B cell (primary cell): Measurements from ENCODE around the gene DNAJA1. TPM values are rescaled to one million over a fixed set of nuclear protein-coding genes. Genes with fewer than 3 reads are reported as not detected.

Source experiments
- ATAC-seq: fragments of 200-7000 bp; cut with Tn5 transposase; one replicate; pipeline ENCODE4 v1.10.0; 2021; ENCODE audit warnings: low read depth, mild to moderate bottlenecking, moderate number of reproducible peaks, moderate library complexity
- CTCF ChIA-PET: fragments of 350-600 bp; sonication (Branson Sonifier 250); formaldehyde crosslinking; loops from one replicate; lab custom pipeline; 2021; ENCODE audit warnings: antibody characterized with exemption, inconsistent platforms; lab: Charles Lee
- POLR2A ChIA-PET: fragments of 350-600 bp; sonication (Branson Sonifier 250); formaldehyde crosslinking; loops from one replicate; lab custom pipeline; 2021; ENCODE audit warnings: antibody characterized with exemption; lab: Charles Lee
- DNase-seq: peaks from one replicate; pipeline ENCODE4 v3.0.0; 2013
- H2AFZ ChIP-seq: 2 replicates; pipeline ENCODE4 v1.6.1; 2012; ENCODE audit warnings: mild to moderate bottlenecking, low read depth, low read length; ENCODE audit not compliant: insufficient read depth, poor library complexity, severe bottlenecking
- H3K27ac ChIP-seq, 2 donors: 1 replicate in 1 of 2; 2 replicates in 1 of 2; pipeline ENCODE4 v1.5.1; 2012 to 2013; ENCODE audit warnings: low read length in 2 of 2, mild to moderate bottlenecking in 2 of 2, moderate library complexity in 1 of 2
- H3K27me3 ChIP-seq, 4 experiments: fragments of 200-600 bp in 1 of 4; sonication (generic) in 1 of 4; replicated peaks in 1 of 4; 1 replicate in 2 of 4; 2 replicates in 2 of 4; pipeline versions ENCODE4 v1.6.1 to v1.7.0; 2013 to 2016; ENCODE audit warnings: low read length in 3 of 4, mild to moderate bottlenecking in 2 of 4, mixed read lengths in 1 of 4, moderate library complexity in 1 of 4; ENCODE audit not compliant: insufficient read depth in 4 of 4, control insufficient read depth in 3 of 4; ENCODE audit errors: control extremely low read depth in 1 of 4
- H3K36me3 ChIP-seq, 2 experiments: replicated peaks in 1 of 2; 1 replicate in 1 of 2; 2 replicates in 1 of 2; pipeline versions ENCODE4 v1.6.1 to v1.7.1; 2013; ENCODE audit warnings: low read length in 1 of 2; ENCODE audit not compliant: insufficient read depth in 2 of 2, control insufficient read depth in 1 of 2; ENCODE audit errors: control extremely low read depth in 1 of 2, extremely low read depth in 1 of 2
- H3K4me1 ChIP-seq, 2 donors: fragments of 200-600 bp in 1 of 2; sonication (generic) in 1 of 2; 1 replicate in 1 of 2; 2 replicates in 1 of 2; pipeline versions ENCODE4 v1.5.1 to v1.6.1; 2013 to 2017; ENCODE audit warnings: low read length in 2 of 2; ENCODE audit not compliant: control insufficient read depth in 2 of 2, insufficient read depth in 2 of 2
- H3K4me2 ChIP-seq: replicated peaks from 2 replicates; pipeline ENCODE3; 2012; ENCODE audit warnings: mild to moderate bottlenecking, low read depth, low read length; ENCODE audit not compliant: poor library complexity, severe bottlenecking
- H3K4me3 ChIP-seq, 5 experiments: fragments of 200-600 bp in 1 of 5; sonication (generic) in 1 of 5; 1 replicate in 3 of 5; 2 replicates in 2 of 5; pipeline versions ENCODE4 v1.5.1 to v1.7.0; 2011 to 2016; ENCODE audit warnings: low read length in 4 of 5, mild to moderate bottlenecking in 4 of 5, low read depth in 2 of 5, control low read depth in 1 of 5, moderate library complexity in 1 of 5; ENCODE audit not compliant: insufficient read depth in 1 of 5; ENCODE audit errors: control extremely low read depth in 1 of 5, extremely low read depth in 1 of 5
- H3K79me2 ChIP-seq: fragments of 200-600 bp; sonication (generic); one replicate; pipeline ENCODE4 v1.6.0; 2016; ENCODE audit warnings: low read length; ENCODE audit not compliant: control insufficient read depth, insufficient read depth
- H3K9ac ChIP-seq: fragments of 200-600 bp; sonication (generic); 2 replicates; pipeline ENCODE4 v1.6.1; 2017; ENCODE audit warnings: mild to moderate bottlenecking, low read length, moderate library complexity
- H3K9me3 ChIP-seq, 3 donors: one replicate each; pipeline versions ENCODE4 v1.6.1 to v1.7.1; 2013; ENCODE audit warnings: low read length in 2 of 3; ENCODE audit not compliant: control insufficient read depth in 2 of 3, insufficient read depth in 1 of 3; ENCODE audit errors: control extremely low read depth in 1 of 3
- H4K20me1 ChIP-seq: 2 replicates; pipeline ENCODE4 v1.6.0; 2012; ENCODE audit warnings: mild to moderate bottlenecking, low read length; ENCODE audit not compliant: insufficient read depth, control insufficient read depth, poor library complexity, severe bottlenecking
- H3K27ac Mint-ChIP-seq: one replicate; pipeline ENCODE4 v1.8.0; 2021; ENCODE audit warnings: mixed read lengths
- H3K27me3 Mint-ChIP-seq: one replicate; pipeline ENCODE4 v1.8.0; 2021; ENCODE audit warnings: mixed read lengths
- H3K4me1 Mint-ChIP-seq: one replicate; pipeline ENCODE4 v1.8.0; 2021; ENCODE audit warnings: mixed read lengths
- H3K4me3 Mint-ChIP-seq: one replicate; pipeline ENCODE4 v1.8.0; 2021; ENCODE audit warnings: mixed read lengths
- H3K9me3 Mint-ChIP-seq: one replicate; pipeline ENCODE4 v1.8.0; 2022; ENCODE audit warnings: mixed read lengths; ENCODE audit not compliant: insufficient read depth
- CTCF ChIP-seq: fragments of 200-600 bp; IDR thresholded peaks from one replicate; pipeline ENCODE4 v1.8.0; 2022; ENCODE audit warnings: antibody characterized with exemption, mild to moderate bottlenecking
- EZH2 ChIP-seq: IDR thresholded peaks from 2 replicates; pipeline ENCODE4 v1.6.1; 2012; ENCODE audit warnings: borderline replicate concordance, low read depth, mild to moderate bottlenecking, moderate library complexity, low read length; ENCODE audit not compliant: insufficient read depth, poor library complexity, severe bottlenecking
- WGBS: methylation state at CpG from one replicate; pipeline ENCODE4 v1.1.5; 2013; ENCODE audit warnings: missing lambda C conversion rate; ENCODE audit not compliant: insufficient coverage; 5-methylcytosine and 5-hydroxymethylcytosine counted together
- intact Hi-C: fragments of 100-400 bp; cut with micrococcal nuclease; formaldehyde crosslinking; loops from one replicate; pipeline ENCODE4 v1.10.0; 2022
- polyA plus RNA-seq: library from polyadenylated mRNA; depleted of rRNA; stranded (reverse); fragments of >200 nt; gene quantifications from 2 replicates; pipeline ENCODE4 v1.2.3, GENCODE V29; 2012
- total RNA-seq, 2 donors: library from RNA; stranded (reverse); fragments of 120-200 nt in 1 of 2; gene quantifications; 1 replicate in 1 of 2; 2 replicates in 1 of 2; pipeline versions ENCODE4 v1.2.3 to v1.2.4, GENCODE V29; 2013 to 2022

DNAJA1 gene
- total and polyA plus RNA-seq, 2 donors (not counting 1 experiment from before 2014, with no cell fraction given) = 68.6 to 104 TPM

GRCh38 chr9:33046061-33046460 is 21.0 kb downstream of the DNAJA1 start:
- Mint-ChIP-seq H3K27ac (no peak overlapping the region), H3K4me3 (no peak overlapping the region), H3K27me3 (no peaks in the 10 kb centered on the region), H3K9me3 (no peaks in the 10 kb centered on the region), H3K4me1 (peaks cover 24% of the 10 kb centered on the region)
- ChIA-PET CTCF (no interaction called here), POLR2A (interaction anchor here (0.6 kb wide), 1 partner anchor 9 kb away, joined by 4 read pairs; no protein-coding TSS in a partner anchor)
- no peak overlapping the region for H3K9ac ChIP-seq
- H3K27ac ChIP-seq = no peak overlapping the region
- no peak overlapping the region for H3K4me3 ChIP-seq
- peaks cover 8 to 29% of the 10 kb centered on the region in 2 experiments for H3K36me3 ChIP-seq
- no peak overlapping the region for H2AFZ ChIP-seq
- H3K79me2 ChIP-seq = peaks cover 7% of the 10 kb centered on the region
- no peaks in the 10 kb centered on the region for H4K20me1 ChIP-seq
- ATAC-seq = no peak
- no peak for TF ChIP-seq CTCF
- TF ChIP-seq EZH2 = no peak
- WGBS = no CpG with 5 or more reads among the region's 1 CpG
- H3K27me3 ChIP-seq = no peaks in the 10 kb centered on the region
- DNase-seq = no peak
- H3K9me3 ChIP-seq = peaks cover 0 to 5% (median 0%) of the 10 kb centered on the region in 3 donors
- H3K4me2 ChIP-seq = no peak overlapping the region
- H3K4me1 ChIP-seq = peaks cover 4 to 14% of the 10 kb centered on the region in 2 donors
- intact Hi-C loops = no loop called here

- H3K36me3 ChIP-seq = peaks cover 10 to 44% of the 10 kb centered on the region in 2 experiments
- ChIA-PET CTCF (no interaction called here), POLR2A (interaction anchor here (0.6 kb wide), 1 partner anchor 22 kb away, joined by 4 read pairs; no protein-coding TSS in a partner anchor)
- H3K4me1 ChIP-seq = peaks cover 9 to 18% of the 10 kb centered on the region in 2 donors
- ATAC-seq = no peak
- H3K4me3 Mint-ChIP-seq = no peak overlapping the region
- no peak overlapping the region for H3K27ac ChIP-seq
- peaks cover 7% of the 10 kb centered on the region for H3K79me2 ChIP-seq
- no peak overlapping the region for H2AFZ ChIP-seq
- no peaks in the 10 kb centered on the region for H4K20me1 ChIP-seq
- DNase-seq = no peak
- peaks cover 29% of the 10 kb centered on the region for H3K4me1 Mint-ChIP-seq
- TF ChIP-seq CTCF = no peak
- TF ChIP-seq EZH2 = no peak
- intact Hi-C loops = no loop called here
- H3K9me3 ChIP-seq = peaks cover 0 to 9% (median 0%) of the 10 kb centered on the region in 3 donors
- no peak overlapping the region for H3K4me2 ChIP-seq
- H3K4me3 ChIP-seq = no peak overlapping the region
- H3K9ac ChIP-seq = no peak overlapping the region
- H3K27me3 ChIP-seq = no peaks in the 10 kb centered on the region
- H3K27me3 Mint-ChIP-seq = no peaks in the 10 kb centered on the region
- no peaks in the 10 kb centered on the region for H3K9me3 Mint-ChIP-seq
- 86% methylated on average over 1 of the region's 2 CpGs for WGBS
- H3K27ac Mint-ChIP-seq = no peak overlapping the region
These were observed 23.0 kb downstream of the DNAJA1 start for GRCh38 chr9:33048054-33048465.
